ENCODE results near the gene ABCF1. TPM values are rescaled to one million over a fixed set of nuclear protein-coding genes. Genes with fewer than 3 reads are reported as not detected.

The ABCF1 gene
- total RNA-seq, 2 experiments from 2014 or later, result 86.1 to 88.0 TPM

GRCh38 chr6:30626484-30627366 is 55.5 kb downstream of the ABCF1 start, which contains the start of gene ATAT1:
Gene ATAT1, plus strand, starts transcription at chr6:30626874.
- intact Hi-C loops (cut with DNase I, micrococcal nuclease), result loop anchor here (1.0 to 5.0 kb wide), 6 partner anchors 8 to 281 kb away; partner anchors contain the start of genes DHX16 (in 2 of the 2), C6orf136 (in 1 of the 2) and GTF2H4 (in 1 of the 2)
- H3K36me3 Mint-ChIP-seq (ENCODE audit: low read depth), result peaks cover 66% of the 10 kb centered on the region
- Histone ChIP-seq H3K9me3 (ENCODE audit: control insufficient read depth in 1 of 2, insufficient read depth in 1 of 2, low read length in 2 of 2) (no peaks in the 10 kb centered on the region), H3K4me3 (ENCODE audit: low read length) (peak within 1 kb of the TSS; percentile 81), H3K27ac (ENCODE audit: low read depth in 1 of 2, low read length in 2 of 2) (peak within 1 kb of the TSS; percentile 68 to 91), H3K36me3 (ENCODE audit: insufficient read depth, low read length) (peaks cover 50% of the 10 kb centered on the region), H3K4me1 (ENCODE audit: insufficient read depth, low read length) (peaks cover 16% of the 10 kb centered on the region), H3K27me3 (ENCODE audit: control insufficient read depth in 1 of 2, insufficient read depth in 2 of 2, low read length in 2 of 2) (no peaks in the 10 kb centered on the region)
- H3K27me3 Mint-ChIP-seq, result no peaks in the 10 kb centered on the region
- H3K4me3 Mint-ChIP-seq, result peak within 1 kb of the TSS; percentile 92
- ChIA-PET POLR2A (interaction anchor here (0.6 to 2.0 kb wide), 3 partner anchors 9 to 110 kb away, joined by 3 to 15 read pairs (median 13); partner anchors contain the start of genes MRPS18B and PPP1R10), CTCF (interaction anchor here (0.6 to 4.8 kb wide), 18 partner anchors 8 to 921 kb away, joined by 3 to 28 read pairs (median 4); partner anchors contain the start of genes C6orf136, DHX16 and NFKBIL1)
- peak; percentile 77 to 95 (median 86) for DNase-seq
- no peaks in the 10 kb centered on the region for H3K9me3 Mint-ChIP-seq
- peak; percentile 99 for ATAC-seq (ENCODE audit: poor library complexity)
- peak within 1 kb of the TSS; percentile 93 for H3K27ac Mint-ChIP-seq
- peak; percentile 64 for TF ChIP-seq CTCF (IDR thresholded peaks at IDR 0.05)
- peaks cover 20% of the 10 kb centered on the region for H3K4me1 Mint-ChIP-seq (ENCODE audit: low read depth)

GRCh38 chr6:30635834-30636233 is 64.6 kb downstream of the ABCF1 start:
- Mint-ChIP-seq H3K27ac (no peak overlapping the region), H3K9me3 (no peaks in the 10 kb centered on the region), H3K36me3 (ENCODE audit: low read depth) (peaks cover 37% of the 10 kb centered on the region), H3K4me3 (no peak overlapping the region), H3K4me1 (ENCODE audit: low read depth) (peaks cover 7% of the 10 kb centered on the region), H3K27me3 (no peaks in the 10 kb centered on the region)
- TF ChIP-seq CTCF (IDR thresholded peaks at IDR 0.05), result no peak
- Histone ChIP-seq H3K4me3 (ENCODE audit: low read length) (no peak overlapping the region), H3K4me1 (ENCODE audit: insufficient read depth, low read length) (peaks cover 2% of the 10 kb centered on the region), H3K36me3 (ENCODE audit: insufficient read depth, low read length) (no peaks in the 10 kb centered on the region), H3K27me3 (ENCODE audit: control insufficient read depth in 1 of 2, insufficient read depth in 2 of 2, low read length in 2 of 2) (no peaks in the 10 kb centered on the region), H3K27ac (ENCODE audit: low read depth in 1 of 2, low read length in 2 of 2) (no peak overlapping the region), H3K9me3 (ENCODE audit: control insufficient read depth in 1 of 2, insufficient read depth in 1 of 2, low read length in 2 of 2) (no peaks in the 10 kb centered on the region)
- DNase-seq (no peak), ATAC-seq (ENCODE audit: poor library complexity) (no peak)
- intact Hi-C loops (cut with DNase I, micrococcal nuclease), result no loop called here
- POLR2A ChIA-PET, result no interaction called here
- CTCF ChIA-PET, result no interaction called here

- TF ChIP-seq CTCF (IDR thresholded peaks at IDR 0.05), result no peak
- Histone ChIP-seq H3K27ac (ENCODE audit: low read depth in 1 of 2, low read length in 2 of 2) (no peak overlapping the region), H3K4me1 (ENCODE audit: insufficient read depth, low read length) (peaks cover 6% of the 10 kb centered on the region), H3K9me3 (ENCODE audit: control insufficient read depth in 1 of 2, insufficient read depth in 1 of 2, low read length in 2 of 2) (no peaks in the 10 kb centered on the region), H3K27me3 (ENCODE audit: control insufficient read depth in 1 of 2, insufficient read depth in 2 of 2, low read length in 2 of 2) (no peaks in the 10 kb centered on the region), H3K36me3 (ENCODE audit: insufficient read depth, low read length) (peaks cover 17% of the 10 kb centered on the region), H3K4me3 (ENCODE audit: low read length) (no peak overlapping the region)
- peak in 1 of 14 experiments; percentile 29 for DNase-seq
- H3K27ac Mint-ChIP-seq, result no peak overlapping the region
- no peak overlapping the region for H3K4me3 Mint-ChIP-seq
- POLR2A ChIA-PET, result interaction anchor here (1.7 kb wide), 1 partner anchor 27 kb away, joined by 9 read pairs; no protein-coding TSS in a partner anchor
- intact Hi-C loops (cut with DNase I, micrococcal nuclease), result no loop called here
- H3K36me3 Mint-ChIP-seq (ENCODE audit: low read depth), result peaks cover 35% of the 10 kb centered on the region
- CTCF ChIA-PET, result interaction anchor here (1.8 to 2.1 kb wide), 2 partner anchors 14 to 39 kb away, joined by 4 to 6 read pairs; partner anchors contain the start of gene ATAT1
- H3K27me3 Mint-ChIP-seq, result no peaks in the 10 kb centered on the region
- H3K4me1 Mint-ChIP-seq (ENCODE audit: low read depth), result peaks cover 13% of the 10 kb centered on the region
- no peaks in the 10 kb centered on the region for H3K9me3 Mint-ChIP-seq
- ATAC-seq (ENCODE audit: poor library complexity), result peak; percentile 37
Measured at GRCh38 chr6:30640481-30640880, 69.2 kb downstream of the ABCF1 start.
